PC-9 (cell line): ENCODE results near the gene ETV2. TPM values are rescaled to one million over a fixed set of nuclear protein-coding genes. Genes with fewer than 3 reads are reported as not detected.
A peak's percentile ranks its signal among the peaks of the same experiment; 100 is the strongest.

Experiments
- BruUV-seq: library from RNA; stranded (reverse); fragments of 400-500 nt; replicated peaks from 2 replicates; lab custom pipeline; 2021; lab: Mats Ljungman, UMichigan
- CTCF ChIA-PET: fragments of 300-600 bp; sonication (Branson Sonifier 250); formaldehyde crosslinking; loops from one replicate; lab custom pipeline; 2022; ENCODE audit warnings: antibody characterized with exemption; lab: Charles Lee
- POLR2A ChIA-PET: fragments of 300-600 bp; sonication (Branson Sonifier 250); formaldehyde crosslinking; loops from one replicate; lab custom pipeline; 2022; ENCODE audit warnings: antibody characterized with exemption; ENCODE audit not compliant: unreplicated experiment; lab: Charles Lee
- DNase-seq, 2 experiments: peaks; one replicate each; pipeline versions ENCODE4 v3.0.0 to v3.0.0-alpha.2; 2015 to 2022; ENCODE audit warnings: mixed read lengths in 1 of 2
- H2AFZ ChIP-seq: fragments of 200-600 bp; sonication (generic); 2 replicates; pipeline ENCODE4 v1.8.1; 2017; ENCODE audit warnings: antibody characterized with exemption
- H3F3A ChIP-seq: fragments of 200-600 bp; sonication (generic); 2 replicates; pipeline ENCODE4 v1.8.1; 2017; ENCODE audit warnings: antibody characterized with exemption, mild to moderate bottlenecking, low read depth; ENCODE audit not compliant: insufficient read depth
- H3K27ac ChIP-seq: fragments of 200-600 bp; sonication (generic); 2 replicates; pipeline ENCODE4 v1.6.1; 2016; ENCODE audit warnings: mixed run types
- H3K27me3 ChIP-seq: fragments of 200-600 bp; sonication (generic); 2 replicates; pipeline ENCODE4 v1.6.1; 2016; ENCODE audit warnings: low read depth, mixed run types; ENCODE audit not compliant: insufficient read depth
- H3K36me3 ChIP-seq: fragments of 200-600 bp; sonication (generic); 2 replicates; pipeline ENCODE4 v1.6.1; 2016; ENCODE audit warnings: low read depth, mixed run types
- H3K4me1 ChIP-seq: fragments of 200-600 bp; sonication (generic); replicated peaks from 2 replicates; pipeline ENCODE4 v1.6.1; 2016; ENCODE audit warnings: mixed run types; ENCODE audit not compliant: insufficient read depth
- H3K4me2 ChIP-seq: fragments of 200-600 bp; sonication (generic); 2 replicates; pipeline ENCODE4 v1.6.1; 2017; ENCODE audit warnings: mixed run types
- H3K4me3 ChIP-seq: fragments of 200-600 bp; sonication (generic); 2 replicates; pipeline ENCODE4 v1.6.1; 2016; ENCODE audit warnings: mixed run types
- H3K79me2 ChIP-seq: fragments of 200-600 bp; sonication (generic); 2 replicates; pipeline ENCODE4 v1.6.1; 2017; ENCODE audit warnings: low read depth, mixed run types
- H3K9me2 ChIP-seq: fragments of 200-600 bp; sonication (generic); 2 replicates; pipeline ENCODE4 v1.8.1; 2017; ENCODE audit warnings: mild to moderate bottlenecking; ENCODE audit not compliant: insufficient read depth
- H3K9me3 ChIP-seq: fragments of 200-600 bp; sonication (generic); 2 replicates; pipeline ENCODE4 v1.8.1; 2016; ENCODE audit warnings: low read depth; ENCODE audit not compliant: insufficient read depth
- H4K20me1 ChIP-seq: fragments of 200-600 bp; sonication (generic); 2 replicates; pipeline ENCODE4 v1.8.1; 2017; ENCODE audit not compliant: insufficient read depth
- CTCF ChIP-seq: fragments of 200-600 bp; sonication (generic); conservative IDR thresholded peaks from 2 replicates; pipeline ENCODE4 v1.6.1; 2017; ENCODE audit warnings: mixed run types, antibody characterized with exemption, mild to moderate bottlenecking, moderate library complexity
- EZH2 ChIP-seq: fragments of 200-600 bp; sonication (generic); IDR thresholded peaks from 2 replicates; pipeline ENCODE4 v1.8.0; 2017; ENCODE audit warnings: antibody characterized with exemption, low read depth
- intact Hi-C: fragments of 100-400 bp; cut with micrococcal nuclease; formaldehyde crosslinking; loops from one replicate; pipeline ENCODE4 v1.10.0; 2022; ENCODE audit not compliant: unreplicated experiment
- total RNA-seq: library from RNA; stranded (reverse); gene quantifications from 2 replicates; pipeline ENCODE4 v1.2.3, GENCODE V29; 2021

ETV2 gene
- total RNA-seq, 1 experiment from 2014 or later, result 1.8 TPM

- ChIA-PET POLR2A (no interaction called here), CTCF (interaction anchor here (0.6 kb wide), 1 partner anchor 221 kb away, joined by 7 read pairs; no protein-coding TSS in a partner anchor)
- TF ChIP-seq EZH2 (no peak), CTCF (no peak)
- H3K27ac ChIP-seq, result no peak overlapping the region
- intact Hi-C loops, result no loop called here
- no peaks in the 10 kb centered on the region for H3K79me2 ChIP-seq
- H2AFZ ChIP-seq, result no peak overlapping the region
- BruUV-seq, result no TSS peak
- H3K27me3 ChIP-seq, result no peaks in the 10 kb centered on the region
- no peaks in the 10 kb centered on the region for H3K9me3 ChIP-seq
- no peak overlapping the region for H3K4me3 ChIP-seq
- no peak overlapping the region for H3K4me2 ChIP-seq
- no peaks in the 10 kb centered on the region for H3K9me2 ChIP-seq
- no peaks in the 10 kb centered on the region for H4K20me1 ChIP-seq
- no peak for DNase-seq
- H3K36me3 ChIP-seq, result no peaks in the 10 kb centered on the region
- peaks cover 10% of the 10 kb centered on the region for H3F3A ChIP-seq
- no peaks in the 10 kb centered on the region for H3K4me1 ChIP-seq
Measured at GRCh38 chr19:35623327-35624010, 18.1 kb upstream of the ETV2 start.

- Histone ChIP-seq H3K36me3 (0 out of 2 replicates have a peak, but pooled peaks cover 4% of the 10 kb centered on the region), H2AFZ (peak overlapping the region; percentile 84), H3K4me2 (peak overlapping the region; percentile 93), H3K27ac (peak overlapping the region; percentile 66), H3K9me2 (no peaks in the 10 kb centered on the region), H3K4me3 (peak overlapping the region; percentile 93), H3K79me2 (peaks cover 12% of the 10 kb centered on the region), H3K27me3 (no peaks in the 10 kb centered on the region), H3K4me1 (peaks cover 5% of the 10 kb centered on the region; the same call in 1 of the 2 replicates), H3K9me3 (no peaks in the 10 kb centered on the region), H4K20me1 (no peaks in the 10 kb centered on the region), H3F3A (peaks cover 18% of the 10 kb centered on the region)
- CTCF ChIA-PET, result no interaction called here
- BruUV-seq, result TSS peak; percentile 98
- DNase-seq, result no peak
- POLR2A ChIA-PET, result interaction anchor here (0.6 kb wide), 1 partner anchor 191 kb away, joined by 4 read pairs; no protein-coding TSS in a partner anchor
- TF ChIP-seq EZH2 (no peak), CTCF (no peak)
- intact Hi-C loops, result loop anchor here (1.0 kb wide), 2 partner anchors 16 to 118 kb away; partner anchors contain the start of gene HAUS5
Measured at GRCh38 chr19:35628264-35628564, 13.3 kb upstream of the ETV2 start.

GRCh38 chr19:35628565-35629331 lies 12.8 kb upstream of the ETV2 start, which contains the start of gene RBM42:
RBM42 (plus strand) TSS chr19:35629036; CDS start chr19:35629154, 118 bp downstream.
- Histone ChIP-seq H3K27ac (peak within 1 kb of the TSS; percentile 66), H3K27me3 (no peaks in the 10 kb centered on the region), H3K36me3 (0 out of 2 replicates have a peak, but pooled peaks cover 4% of the 10 kb centered on the region), H3K79me2 (peaks cover 12% of the 10 kb centered on the region), H3F3A (peaks cover 18% of the 10 kb centered on the region), H4K20me1 (no peaks in the 10 kb centered on the region), H3K4me2 (peak within 1 kb of the TSS; percentile 93), H3K9me3 (no peaks in the 10 kb centered on the region), H2AFZ (peak within 1 kb of the TSS; percentile 98), H3K4me1 (peaks cover 5% of the 10 kb centered on the region; the same call in 1 of the 2 replicates), H3K4me3 (peak within 1 kb of the TSS; percentile 93), H3K9me2 (no peaks in the 10 kb centered on the region)
- CTCF ChIA-PET, result no interaction called here
- POLR2A ChIA-PET, result interaction anchor here (0.6 kb wide), 1 partner anchor 191 kb away, joined by 4 read pairs; no protein-coding TSS in a partner anchor
- TF ChIP-seq CTCF (no peak), EZH2 (no peak)
- intact Hi-C loops, result loop anchor here (1.0 kb wide), 2 partner anchors 16 to 118 kb away; partner anchors contain the start of gene HAUS5
- BruUV-seq, result no TSS peak
- peak; percentile 97 for DNase-seq
